HCT116 (cell line): ENCODE data around the gene MAN1A1. TPM values are rescaled to one million over a fixed set of nuclear protein-coding genes. Genes with fewer than 3 reads are reported as not detected.

Experiments used
- ATAC-seq: fragments of 200-7000 bp; cut with Tn5 transposase; 2 replicates; pipeline ENCODE4 v1.9.1; 2020; ENCODE audit warnings: mild to moderate bottlenecking, moderate library complexity
- BruUV-seq: library from RNA; stranded (reverse); fragments of 400-500 nt; replicated peaks from 2 replicates; lab custom pipeline; 2021; lab: Mats Ljungman, UMichigan
- CTCF ChIA-PET: fragments of 300-600 bp; sonication (Branson Sonifier 250); formaldehyde crosslinking; loops from one replicate; lab custom pipeline; 2021; ENCODE audit warnings: antibody characterized with exemption; lab: Charles Lee
- POLR2A ChIA-PET: fragments of 300-600, 350-600 bp; sonication (Branson Sonifier 250); formaldehyde crosslinking; loops from one replicate; lab custom pipeline; 2021; ENCODE audit warnings: antibody characterized with exemption; lab: Charles Lee
- RAD21 ChIA-PET, 2 experiments: fragments of 300-600 bp; sonication (Branson Sonifier 250); formaldehyde crosslinking; loops; one replicate each; lab custom pipeline; 2023; ENCODE audit warnings: low total read pairs in 2 of 2; ENCODE audit not compliant: uncharacterized antibody in 2 of 2, unreplicated experiment in 2 of 2, low non-redundant PET in 1 of 2; lab: Charles Lee
- DNase-seq: peaks from one replicate; pipeline ENCODE4 v3.0.0-alpha.2; 2010; ENCODE audit warnings: low read depth, low spot score
- H2AFZ ChIP-seq: fragments of 200-600 bp; shearing (Covaris generic), sonication (generic); 2 replicates; pipeline ENCODE4 v1.6.1; 2017; ENCODE audit warnings: low read depth, mixed run types, mixed read lengths, antibody characterized with exemption, low read length; ENCODE audit not compliant: poor library complexity, severe bottlenecking
- H3K27ac ChIP-seq: 2 replicates; pipeline ENCODE4 v1.5.1; 2012; ENCODE audit warnings: low read depth, low read length
- H3K27me3 ChIP-seq: fragments of 200-600 bp; sonication (generic); 2 replicates; pipeline ENCODE4 v1.6.1; 2016; ENCODE audit warnings: mixed run types, low read length, mixed read lengths; ENCODE audit not compliant: insufficient read depth
- H3K36me3 ChIP-seq, 2 experiments: fragments of 200-500 bp in 1 of 2; fragments of 200-600 bp in 1 of 2; sonication (Bioruptor generic) in 1 of 2; sonication (generic) in 1 of 2; 2 replicates each; pipeline versions ENCODE4 v1.5.1 to v1.6.1; 2014 to 2016; ENCODE audit warnings: low read length in 2 of 2, inconsistent platforms in 1 of 2, mixed read lengths in 1 of 2, mixed run types in 1 of 2; ENCODE audit not compliant: insufficient read depth in 2 of 2, control insufficient read depth in 1 of 2
- H3K4me1 ChIP-seq, 2 experiments: fragments of 200-600 bp in 1 of 2; sonication (generic) in 1 of 2; 2 replicates each; pipeline versions ENCODE4 v1.5.1 to v1.6.1; 2012 to 2017; ENCODE audit warnings: low read length in 2 of 2, inconsistent platforms in 1 of 2, mild to moderate bottlenecking in 1 of 2, mixed read lengths in 1 of 2, mixed run types in 1 of 2, moderate library complexity in 1 of 2; ENCODE audit not compliant: insufficient read depth in 2 of 2, control insufficient read depth in 1 of 2
- H3K4me2 ChIP-seq: fragments of 200-600 bp; sonication (generic); 2 replicates; pipeline ENCODE4 v1.6.1; 2017; ENCODE audit warnings: mixed run types, low read length, mixed read lengths
- H3K4me3 ChIP-seq, 2 experiments: fragments of 200-600 bp in 1 of 2; sonication (generic) in 1 of 2; replicated peaks in 1 of 2; 2 replicates each; pipeline ENCODE4 v1.5.1; 2011 to 2016; ENCODE audit warnings: low read length in 2 of 2, control low read depth in 1 of 2, low read depth in 1 of 2, mild to moderate bottlenecking in 1 of 2, mixed read lengths in 1 of 2, mixed run types in 1 of 2
- H3K79me2 ChIP-seq: fragments of 200-600 bp; sonication (generic); 2 replicates; pipeline ENCODE4 v1.6.1; 2017; ENCODE audit warnings: mild to moderate bottlenecking, mixed run types, low read length, moderate library complexity, mixed read lengths; ENCODE audit not compliant: insufficient read depth
- H3K9ac ChIP-seq: fragments of 200-600 bp; sonication (generic); 2 replicates; pipeline ENCODE4 v1.6.1; 2016; ENCODE audit warnings: low read length, mixed read lengths
- H3K9me2 ChIP-seq: fragments of 200-600 bp; sonication (generic), shearing (Covaris generic); 2 replicates; pipeline ENCODE4 v1.6.1; 2017; ENCODE audit warnings: mixed run types, mild to moderate bottlenecking, moderate library complexity; ENCODE audit not compliant: insufficient read depth
- H3K9me3 ChIP-seq, 2 experiments: fragments of 200-500 bp in 1 of 2; fragments of 200-600 bp in 1 of 2; sonication (Bioruptor generic) in 1 of 2; sonication (generic) in 1 of 2; 2 replicates each; pipeline ENCODE4 v1.6.1; 2014 to 2017; ENCODE audit warnings: low read length in 2 of 2, mixed read lengths in 2 of 2, inconsistent platforms in 1 of 2, low read depth in 1 of 2, mild to moderate bottlenecking in 1 of 2, mixed run types in 1 of 2, moderate library complexity in 1 of 2; ENCODE audit not compliant: control insufficient read depth in 1 of 2, insufficient read depth in 1 of 2
- H4K20me1 ChIP-seq: fragments of 200-600 bp; sonication (generic), shearing (Covaris generic); 2 replicates; pipeline ENCODE4 v1.6.1; 2017; ENCODE audit warnings: mixed run types, mild to moderate bottlenecking, moderate library complexity; ENCODE audit not compliant: insufficient read depth
- ATF3 ChIP-seq: IDR thresholded peaks from 2 replicates; pipeline ENCODE4 v1.6.1; 2012
- CBX3 ChIP-seq: IDR thresholded peaks from 2 replicates; pipeline ENCODE4 v1.6.1; 2012; ENCODE audit warnings: low read depth
- CTCF ChIP-seq, 3 experiments: fragments of 200-600 bp in 1 of 3; sonication (generic) in 1 of 3; IDR thresholded peaks in 2 of 3; conservative IDR thresholded peaks in 1 of 3; 2 replicates each; pipeline ENCODE4 v1.5.1; 2012 to 2017; ENCODE audit warnings: low read depth in 2 of 3, low read length in 2 of 3, antibody characterized with exemption in 1 of 3, borderline replicate concordance in 1 of 3, control low read depth in 1 of 3, mild to moderate bottlenecking in 1 of 3, mixed read lengths in 1 of 3, mixed run types in 1 of 3, moderate library complexity in 1 of 3; ENCODE audit not compliant: insufficient read depth in 1 of 3
- FOSL1 ChIP-seq: IDR thresholded peaks from 2 replicates; pipeline ENCODE4 v1.6.1; 2012; ENCODE audit warnings: low read depth
- JUND ChIP-seq: IDR thresholded peaks from 2 replicates; pipeline ENCODE4 v1.6.1; 2012
- RAD21 ChIP-seq: IDR thresholded peaks from 2 replicates; pipeline ENCODE4 v1.6.1; 2012; ENCODE audit warnings: low read depth, mild to moderate bottlenecking
- SIN3A ChIP-seq: IDR thresholded peaks from 2 replicates; pipeline ENCODE4 v1.6.1; 2012; ENCODE audit warnings: low read depth
- YY1 ChIP-seq: IDR thresholded peaks from 2 replicates; pipeline ENCODE4 v1.6.1; 2011; ENCODE audit warnings: low read length, low read depth, moderate library complexity, mild to moderate bottlenecking; ENCODE audit not compliant: insufficient replicate concordance; ENCODE audit errors: extremely low read depth
- ZFX ChIP-seq: fragments of 450-650 bp; IDR thresholded peaks from 2 replicates; pipeline ENCODE4 v1.6.1; 2017
- intact Hi-C: fragments of 100-400 bp; cut with micrococcal nuclease; formaldehyde crosslinking; loops from 2 replicates; pipeline ENCODE4 v1.10.0; 2022
- total RNA-seq: library from RNA; stranded (reverse); gene quantifications from one replicate; pipeline ENCODE4 v1.2.1, GENCODE V29; 2021; ENCODE audit not compliant: unreplicated experiment

The MAN1A1 gene
- total RNA-seq, 1 experiment from 2014 or later, result 46.0 TPM

DNA sequence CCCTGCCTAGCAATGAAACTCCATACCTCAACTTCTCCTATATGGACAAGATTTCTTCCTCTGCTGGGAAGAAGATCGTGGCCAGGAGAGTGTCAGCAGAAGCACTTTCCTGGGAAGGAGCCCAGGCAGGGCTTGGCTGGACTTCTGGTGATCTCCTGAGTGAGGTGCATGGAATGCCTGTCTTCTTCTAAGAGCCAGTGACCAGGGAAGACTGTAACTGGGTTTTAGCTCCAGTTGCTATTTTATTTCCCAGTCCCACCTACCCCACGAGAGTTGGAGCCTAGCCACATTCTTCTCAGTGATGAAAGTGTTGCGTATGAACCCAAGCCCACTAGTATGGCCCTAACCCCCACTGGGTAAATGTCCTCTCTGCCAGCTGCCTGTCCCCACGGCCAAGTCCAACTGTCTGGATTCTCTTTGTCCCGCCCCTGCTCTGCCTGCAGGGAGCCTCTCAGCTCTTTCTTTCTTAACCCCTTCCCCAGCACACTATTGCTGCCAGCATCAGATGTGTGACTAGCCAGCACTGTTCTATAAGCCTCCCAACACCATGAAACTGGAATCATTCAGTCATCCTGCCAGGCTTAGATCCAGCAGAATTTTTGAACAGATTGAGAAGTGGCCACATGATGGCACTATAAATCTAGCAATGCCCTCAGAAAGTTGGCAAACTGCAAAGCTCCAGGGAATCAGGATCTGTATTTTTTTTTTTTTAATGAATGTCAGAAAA lies 201.3 kb downstream of the MAN1A1 start:
- peak; percentile 43 for ATAC-seq
- H3K9ac ChIP-seq, result no peak overlapping the region
- BruUV-seq, result no TSS peak
- no peaks in the 10 kb centered on the region for H3K79me2 ChIP-seq
- H3K36me3 ChIP-seq, result no peaks in the 10 kb centered on the region
- no peaks in the 10 kb centered on the region for H4K20me1 ChIP-seq
- DNase-seq, result peak; percentile 62
- intact Hi-C loops, result loop anchor here (1.0 to 10.0 kb wide), 7 partner anchors 184 to 1679 kb away; partner anchors contain the start of gene MAN1A1
- no peaks in the 10 kb centered on the region for H3K9me3 ChIP-seq
- H3K27ac ChIP-seq, result peak overlapping the region; percentile 83
- ChIA-PET POLR2A (interaction anchor here (0.9 to 2.1 kb wide), 4 partner anchors 19 to 336 kb away, joined by 3 to 7 read pairs (median 3); no protein-coding TSS in a partner anchor), CTCF (interaction anchor here (0.6 to 3.5 kb wide), 13 partner anchors 16 to 1677 kb away, joined by 3 to 26 read pairs (median 4); no protein-coding TSS in a partner anchor), RAD21 (interaction anchor here (0.6 to 1.3 kb wide), 6 partner anchors 19 to 929 kb away, joined by 3 to 5 read pairs (median 3); no protein-coding TSS in a partner anchor)
- H3K4me2 ChIP-seq, result peak overlapping the region; percentile 71
- H3K4me1 ChIP-seq, result peaks cover 53 to 56% of the 10 kb centered on the region in 2 experiments
- no peak overlapping the region for H3K4me3 ChIP-seq
- H3K27me3 ChIP-seq, result no peaks in the 10 kb centered on the region
- no peak for TF ChIP-seq CBX3
- TF ChIP-seq YY1, result no peak
- no peak for TF ChIP-seq ATF3
- peak; percentile 96 for TF ChIP-seq RAD21
- peak; percentile 48 to 78 (median 57) for TF ChIP-seq CTCF (IDR thresholded peaks at IDR 0.05 in 2 of 3, conservative IDR thresholded peaks at IDR 0.05 in 1 of 3; ENCODE audit: borderline replicate concordance in 1 of 3, insufficient read depth in 1 of 3, low read depth in 2 of 3, low read length in 2 of 3)
- TF ChIP-seq ZFX, result no peak
- TF ChIP-seq FOSL1, result no peak
- no peak for TF ChIP-seq JUND
- no peak for TF ChIP-seq SIN3A
- H3K9me2 ChIP-seq, result no peaks in the 10 kb centered on the region
- H2AFZ ChIP-seq, result no peak overlapping the region
